Measurements from ENCODE around the gene ZIC4. TPM values are rescaled to one million over a fixed set of nuclear protein-coding genes. Genes with fewer than 3 reads are reported as not detected.

Gene ZIC4
- total and polyA plus RNA-seq, 11 donors = not detected

DNA sequence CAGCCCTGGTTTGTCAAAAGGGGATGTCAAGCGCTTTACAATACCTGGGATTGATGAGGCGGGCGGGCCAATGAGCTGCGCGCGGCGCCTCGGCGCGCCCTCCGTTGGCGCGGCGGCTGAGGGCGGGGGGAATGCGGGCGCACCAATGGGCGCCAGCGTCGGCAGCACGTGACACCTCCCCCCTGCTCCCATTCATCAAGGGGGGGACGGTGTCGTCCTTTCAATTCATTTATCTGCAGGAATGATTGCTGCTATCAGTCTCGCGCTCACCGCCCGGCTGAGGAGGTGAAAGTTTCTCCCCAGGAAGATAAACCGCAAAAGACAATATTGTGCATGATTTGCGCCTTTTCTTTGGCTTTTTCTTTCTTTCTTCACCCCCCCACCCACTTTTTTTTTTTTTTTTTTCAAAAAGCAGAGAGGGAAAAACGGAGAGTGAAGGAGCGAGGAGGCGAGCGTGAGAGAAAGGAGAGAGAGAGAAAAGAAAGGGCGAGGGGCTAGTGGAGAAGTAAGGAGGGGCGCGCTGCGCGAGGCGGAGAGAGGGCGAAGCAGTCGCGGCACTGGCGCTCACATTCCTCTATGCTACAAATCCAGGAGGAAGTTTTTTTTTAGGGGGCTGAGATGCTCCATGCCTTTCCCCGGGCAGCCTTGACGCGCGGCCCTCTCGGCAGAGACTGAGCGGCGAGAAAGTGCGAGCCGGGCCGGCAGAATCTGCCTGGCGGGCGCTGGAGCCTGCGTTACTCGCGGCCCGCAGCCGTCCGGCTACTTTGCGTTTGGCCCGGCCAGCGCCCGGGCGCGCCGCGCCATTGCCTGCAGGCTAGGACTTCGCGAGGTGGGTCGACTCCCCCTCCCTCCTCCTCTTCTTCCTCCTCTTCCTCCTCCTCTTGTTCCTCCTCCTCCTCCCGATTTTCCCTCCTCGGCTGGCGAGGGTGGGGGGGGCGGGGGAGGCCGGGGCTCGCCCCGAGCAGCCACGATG lies 3.1 kb upstream of the ZIC4 start, which contains the start of gene ZIC1:
Gene ZIC1 (plus strand): TSS at position 223 of the 973 bp plus-strand sequence. CDS start 748 bp downstream, at position 971.
- no peaks in the 10 kb centered on the region for H3K36me3 ChIP-seq
- peaks cover 0 to 48% (median 24%) of the 10 kb centered on the region in 12 donors for H3K4me1 ChIP-seq
- TF ChIP-seq POLR2A (IDR thresholded peaks at IDR 0.05) = no peak
- TF ChIP-seq CTCF (IDR thresholded peaks at IDR 0.05) = no peak
- 4 to 8% (median 6%) methylated on average over 73 to 80 of the region's 80 CpGs for WGBS, 4 donors
- peak within 1 kb of the TSS in 11 of 12 donors; percentile 9 to 42 (median 31) for H3K4me3 ChIP-seq
- DNase-seq (no peak), ATAC-seq (no peak)
- intact Hi-C loops (cut with DNase I) = loop anchor here in 1 of 10 donors (10.0 kb wide), 1 partner anchor 45 kb away; no protein-coding TSS in a partner anchor
- no peak within 1 kb of the TSS for H3K27ac ChIP-seq
- peaks cover 91 to 100% (median 98%) of the 10 kb centered on the region in 9 donors for H3K27me3 ChIP-seq
- peaks cover 0 to 4% (median 0%) of the 10 kb centered on the region in 12 donors for H3K9me3 ChIP-seq

DNA sequence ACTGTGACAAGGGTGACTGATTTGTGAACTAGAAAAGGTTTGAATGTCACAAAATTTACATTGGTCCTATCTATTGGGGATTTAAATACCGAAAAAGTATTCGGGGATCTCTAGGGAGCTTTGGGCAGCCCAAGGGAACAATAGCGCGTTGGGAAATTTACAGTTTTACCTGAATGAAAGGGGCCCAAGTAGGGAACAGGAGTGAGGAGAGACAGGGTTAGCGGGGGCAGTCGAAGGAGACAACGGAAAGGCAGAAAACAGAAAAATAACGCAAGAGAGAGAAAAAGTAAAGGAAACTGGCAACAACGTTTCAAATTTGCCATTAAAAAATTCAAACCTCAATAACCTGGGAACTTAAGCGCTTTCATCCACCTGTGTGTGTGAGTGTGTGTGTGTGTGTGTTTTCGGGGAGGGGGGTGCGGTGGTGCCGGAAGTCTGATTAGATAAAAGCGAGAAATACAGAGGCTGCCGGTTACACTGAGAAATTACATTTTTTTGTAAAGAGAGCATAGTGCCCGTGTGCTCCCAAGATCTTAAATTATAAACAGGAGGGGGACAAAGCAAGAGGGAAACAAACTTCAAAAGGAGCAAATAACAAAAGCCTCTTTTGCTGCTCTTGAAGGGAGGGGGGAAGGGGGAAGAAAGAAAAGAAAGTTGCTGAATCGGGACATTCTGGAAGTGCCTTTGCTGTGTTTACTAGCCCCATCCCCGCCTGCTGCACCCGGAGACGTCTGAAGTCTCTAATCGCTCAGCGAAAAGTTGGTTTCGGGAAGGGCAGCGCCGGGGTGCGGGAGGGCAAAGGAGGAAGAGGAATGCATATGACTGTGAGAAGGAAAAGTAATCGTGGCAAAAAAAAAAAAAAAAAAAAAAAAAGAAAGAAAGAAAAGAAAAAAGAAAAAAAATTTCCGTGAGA lies 2.1 kb upstream of the ZIC4 start:
- Histone ChIP-seq H3K4me1 (peaks cover 0 to 45% (median 22%) of the 10 kb centered on the region in 12 donors), H3K27me3 (peaks cover 89 to 100% (median 100%) of the 10 kb centered on the region in 9 donors), H3K4me3 (peak overlapping the region in 1 of 12 donors; percentile 9), H3K9me3 (no peaks in the 10 kb centered on the region), H3K36me3 (no peaks in the 10 kb centered on the region), H3K27ac (no peak overlapping the region)
- TF ChIP-seq POLR2A (IDR thresholded peaks at IDR 0.05) (no peak), CTCF (IDR thresholded peaks at IDR 0.05) (no peak)
- 4 to 11% (median 9%) methylated on average over 28 of the region's 28 CpGs for whole genome bisulfite sequencing, 4 donors
- DNase-seq (no peak), ATAC-seq (no peak)
- intact Hi-C loops (cut with DNase I) = no loop called here

DNA sequence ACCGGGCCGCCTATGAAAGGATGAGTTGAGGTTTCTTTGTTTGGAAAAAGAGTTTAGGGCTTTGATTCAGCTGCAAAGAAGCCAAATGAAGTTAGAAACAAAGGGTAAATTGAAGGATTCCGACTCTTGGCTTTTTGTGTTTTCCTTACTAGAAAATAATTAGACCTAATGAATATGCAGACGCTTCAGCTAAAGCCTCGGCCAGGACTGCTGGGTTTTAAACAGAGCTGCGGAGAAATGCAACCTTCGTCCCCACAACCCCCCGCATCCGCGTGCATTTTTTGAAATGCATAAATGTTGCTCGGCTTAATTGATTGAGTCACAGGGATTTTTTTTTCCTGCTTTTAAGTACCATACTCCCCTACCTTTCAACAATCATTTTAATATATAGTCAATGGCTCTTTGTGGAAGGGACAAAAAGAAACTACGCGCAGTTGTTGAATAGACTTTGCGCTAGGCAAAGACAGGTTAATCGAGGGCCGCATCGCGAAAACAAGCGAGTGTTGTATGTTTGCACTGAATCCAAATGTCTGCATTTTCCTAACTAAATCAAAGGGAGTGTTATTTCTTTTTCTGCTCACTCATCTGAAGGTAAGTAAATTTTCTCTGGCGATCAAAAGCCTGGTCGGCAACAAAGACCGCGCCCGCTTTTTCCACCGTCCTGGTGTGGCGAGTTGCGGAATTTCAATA lies 1.3 kb upstream of the ZIC4 start:
- Histone ChIP-seq H3K4me1 (peaks cover 0 to 37% (median 18%) of the 10 kb centered on the region in 12 donors), H3K36me3 (no peaks in the 10 kb centered on the region), H3K9me3 (no peaks in the 10 kb centered on the region), H3K27ac (no peak overlapping the region), H3K27me3 (peaks cover 81 to 100% (median 98%) of the 10 kb centered on the region in 9 donors), H3K4me3 (no peak overlapping the region)
- DNase-seq (no peak), ATAC-seq (no peak)
- intact Hi-C loops (cut with DNase I) = no loop called here
- 6 to 11% (median 9%) methylated on average over 27 of the region's 27 CpGs for WGBS, 4 donors
- TF ChIP-seq CTCF (IDR thresholded peaks at IDR 0.05) = no peak
- TF ChIP-seq POLR2A (IDR thresholded peaks at IDR 0.05) = no peak

All from heart left ventricle (tissue), 16 donors.